IPS-18c (cell line): ENCODE measurements around the gene MEGF6.

Experiments
- H3K4me3 ChIP-seq: 2 replicates; pipeline ENCODE4 v1.7.0; 2013; ENCODE audit warnings: low read depth, mild to moderate bottlenecking, low read length, moderate library complexity; ENCODE audit not compliant: insufficient read depth
- H3K9me3 ChIP-seq: one replicate; pipeline ENCODE4 v1.6.1; 2013; ENCODE audit warnings: mild to moderate bottlenecking, low read length, moderate library complexity; ENCODE audit not compliant: control insufficient read depth, insufficient read depth

The MEGF6 gene

DNA sequence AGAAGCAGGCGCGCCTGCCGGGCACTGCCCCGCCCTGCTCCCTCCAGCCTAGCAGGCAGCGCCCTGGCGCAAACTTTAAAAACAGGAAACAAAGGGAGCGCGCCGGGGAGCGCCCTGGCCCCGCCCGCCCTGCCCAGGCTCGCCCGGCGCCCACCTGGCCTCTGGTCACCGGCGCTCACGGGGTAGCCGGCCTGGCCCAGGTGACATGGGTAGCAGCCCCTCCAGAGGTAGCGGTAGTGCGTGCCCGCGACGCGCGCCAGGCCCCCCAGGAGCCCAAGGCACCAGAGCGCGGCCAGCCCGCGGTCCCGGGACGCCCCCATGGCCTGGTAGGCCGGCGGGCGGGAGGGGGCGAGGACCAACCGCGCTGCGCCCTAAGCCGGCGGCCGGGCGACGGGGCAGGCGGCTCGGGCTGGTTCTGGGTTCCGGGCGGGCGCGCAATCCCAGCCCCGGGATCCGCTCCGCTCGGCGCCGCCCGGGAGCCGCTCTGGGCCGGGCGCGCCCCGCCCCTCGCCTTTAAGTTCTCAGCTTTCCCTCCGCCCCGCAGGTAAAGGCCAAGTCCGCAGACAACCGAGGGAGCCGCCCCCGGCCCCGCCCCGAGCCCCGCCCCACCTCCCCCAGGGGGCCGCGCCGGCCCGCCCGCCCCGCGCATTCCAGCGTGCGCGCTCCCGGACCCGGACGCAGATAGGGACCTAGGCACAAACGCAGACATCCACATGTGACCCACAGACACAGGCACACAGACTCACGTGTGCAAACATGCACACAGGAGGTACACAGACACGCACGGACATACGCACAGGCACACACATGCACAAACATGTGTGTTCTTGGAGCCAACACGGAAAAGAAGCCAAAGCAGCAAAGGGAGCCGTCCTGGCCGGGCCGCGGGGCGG, 80.1 kb downstream of the MEGF6 start:
- Histone ChIP-seq H3K9me3 (no peaks in the 10 kb centered on the region), H3K4me3 (peak overlapping the region; percentile 65)

DNA sequence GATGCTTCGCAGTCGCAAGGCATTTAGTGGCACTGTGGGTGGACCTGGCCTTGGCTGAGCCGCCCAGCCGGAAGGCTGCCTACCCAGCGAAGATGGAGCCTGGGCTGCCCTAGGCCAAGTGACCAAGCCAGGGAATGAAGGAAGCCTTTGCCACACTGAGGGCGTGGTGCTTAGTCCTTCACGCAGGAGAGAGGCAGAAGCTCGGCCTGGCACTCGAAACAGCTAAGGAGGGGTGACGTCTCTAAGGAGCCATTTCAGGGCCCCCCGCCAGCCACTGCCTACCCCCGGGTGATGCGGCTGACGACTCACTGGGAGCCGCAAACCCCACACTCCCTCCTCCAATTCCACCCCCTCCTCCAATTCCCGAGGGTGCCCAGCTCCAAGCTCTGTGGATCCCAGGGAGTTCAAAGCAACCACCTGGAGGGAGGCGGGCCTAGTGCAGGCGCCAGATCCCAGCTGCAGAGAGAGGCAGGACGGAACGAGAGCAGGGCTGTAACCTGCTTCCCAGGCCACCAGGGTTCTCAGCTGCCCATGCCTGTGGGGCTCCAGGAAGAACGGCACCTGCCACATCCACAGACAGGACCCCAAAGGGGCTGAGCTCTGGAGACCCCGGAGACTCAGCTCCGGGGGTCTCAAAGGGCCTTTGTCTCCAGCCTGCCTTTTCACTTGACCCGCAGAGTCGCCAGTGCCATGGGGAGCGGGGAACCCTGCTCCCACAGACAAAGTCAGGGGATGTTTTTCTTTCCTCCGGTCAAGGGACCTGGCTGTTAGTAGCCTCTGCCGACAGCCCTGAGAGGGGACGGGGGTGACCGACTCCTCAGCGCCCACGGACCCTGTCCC, 81.0 kb downstream of the MEGF6 start:
- peak overlapping the region; percentile 65 for H3K4me3 ChIP-seq

DNA sequence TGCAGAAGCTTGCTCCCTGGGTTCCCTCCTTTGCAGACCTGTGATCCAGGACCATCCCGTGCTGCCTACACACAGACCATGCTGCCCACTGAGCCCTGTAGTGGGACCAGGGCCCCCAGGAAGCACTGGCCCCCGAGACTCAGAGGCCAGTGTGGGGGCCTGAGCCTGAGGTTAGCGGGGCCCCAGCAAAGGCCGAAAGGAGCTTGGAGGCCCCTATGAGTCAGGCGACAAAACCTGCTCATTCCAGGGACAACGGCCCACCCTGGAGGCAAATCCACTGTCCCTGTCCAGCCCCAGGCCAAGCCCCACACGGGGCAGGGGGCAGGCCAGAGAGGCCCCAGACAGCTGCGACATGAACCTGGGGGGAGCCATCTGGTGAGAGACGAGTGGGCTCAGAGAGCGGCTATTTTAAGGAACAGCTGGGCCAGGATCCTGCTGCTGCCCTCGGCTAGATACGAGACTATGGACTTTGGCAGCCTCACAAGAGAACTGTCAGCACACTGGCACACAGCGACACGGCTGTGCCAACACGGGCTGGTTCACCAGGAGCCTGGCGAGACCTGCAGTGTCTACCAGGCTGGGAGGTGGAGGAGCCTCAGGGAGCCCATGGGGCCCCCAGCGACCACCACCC, 82.1 kb downstream of the MEGF6 start:
- no peaks in the 10 kb centered on the region for H3K9me3 ChIP-seq
- H3K4me3 ChIP-seq: no peak overlapping the region

More for the DNA sequence above, 81.0 kb downstream of the MEGF6 start:
- no peaks in the 10 kb centered on the region for H3K9me3 ChIP-seq

DNA sequence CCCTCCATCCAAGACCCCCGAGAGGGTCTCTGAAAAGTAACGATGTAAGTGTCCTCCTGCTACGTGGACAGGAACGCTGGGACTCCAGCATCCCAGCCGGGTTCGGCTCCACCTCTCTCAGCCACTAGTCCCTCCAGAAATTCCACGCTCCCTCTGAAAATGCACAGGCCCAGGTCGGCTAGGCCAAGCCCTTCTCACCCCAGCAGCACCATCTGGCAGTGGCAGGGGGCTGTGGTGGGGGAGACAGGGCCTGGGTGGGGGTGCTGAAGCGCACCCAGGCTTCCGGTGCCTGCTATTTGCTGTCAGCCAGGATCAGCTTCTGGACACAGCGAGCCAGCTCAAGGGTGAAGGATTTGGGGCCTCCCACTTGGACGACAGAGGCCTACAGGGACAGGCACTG, 83.5 kb downstream of the MEGF6 start:
- Histone ChIP-seq H3K9me3 (no peaks in the 10 kb centered on the region), H3K4me3 (no peak overlapping the region)

DNA sequence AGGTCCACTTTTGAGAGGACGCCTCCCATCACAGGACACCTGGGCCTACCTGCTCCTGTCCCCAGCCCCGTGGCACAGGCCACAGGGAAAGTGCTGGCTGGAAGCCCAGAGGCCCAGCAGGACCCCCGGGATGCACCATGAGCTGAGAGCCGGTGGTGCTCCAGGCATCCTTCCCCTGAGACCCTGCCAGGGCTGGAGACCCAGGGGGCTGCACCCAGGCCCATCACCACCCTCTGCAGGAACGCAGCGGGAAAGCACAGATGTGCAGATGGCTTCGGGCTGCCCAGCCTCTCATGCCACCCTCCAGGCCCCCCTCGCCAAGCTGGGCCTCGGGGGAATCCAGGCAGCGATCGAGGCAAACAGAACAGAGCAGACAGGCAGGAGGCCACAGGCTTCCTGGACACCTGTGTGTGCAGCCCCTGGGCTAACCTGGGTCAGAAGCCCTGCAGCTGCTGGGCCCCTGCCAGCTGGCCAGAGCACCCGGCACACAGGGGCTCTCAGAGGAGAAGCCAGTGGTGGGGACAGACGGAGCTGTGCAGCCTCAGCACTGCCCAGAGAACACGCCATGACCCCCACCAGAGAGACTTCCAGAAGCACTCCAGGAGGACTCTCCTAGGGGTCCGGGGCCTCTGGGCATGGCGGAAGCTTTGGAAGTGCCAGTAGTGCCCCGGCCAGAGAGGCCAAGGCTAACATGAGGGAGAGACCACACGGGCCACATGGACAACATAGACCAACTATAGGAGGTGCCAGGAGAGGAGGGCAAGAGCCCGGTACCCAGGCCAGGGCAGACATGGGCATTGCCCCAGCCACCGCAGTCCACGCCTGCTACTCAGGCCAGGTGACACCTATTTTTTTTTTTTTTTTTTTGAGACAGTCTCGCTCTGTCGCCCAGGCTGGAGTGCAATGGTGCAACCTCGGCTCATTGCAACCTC, 85.5 kb downstream of the MEGF6 start:
- H3K4me3 ChIP-seq: no peak overlapping the region
- no peaks in the 10 kb centered on the region for H3K9me3 ChIP-seq

DNA sequence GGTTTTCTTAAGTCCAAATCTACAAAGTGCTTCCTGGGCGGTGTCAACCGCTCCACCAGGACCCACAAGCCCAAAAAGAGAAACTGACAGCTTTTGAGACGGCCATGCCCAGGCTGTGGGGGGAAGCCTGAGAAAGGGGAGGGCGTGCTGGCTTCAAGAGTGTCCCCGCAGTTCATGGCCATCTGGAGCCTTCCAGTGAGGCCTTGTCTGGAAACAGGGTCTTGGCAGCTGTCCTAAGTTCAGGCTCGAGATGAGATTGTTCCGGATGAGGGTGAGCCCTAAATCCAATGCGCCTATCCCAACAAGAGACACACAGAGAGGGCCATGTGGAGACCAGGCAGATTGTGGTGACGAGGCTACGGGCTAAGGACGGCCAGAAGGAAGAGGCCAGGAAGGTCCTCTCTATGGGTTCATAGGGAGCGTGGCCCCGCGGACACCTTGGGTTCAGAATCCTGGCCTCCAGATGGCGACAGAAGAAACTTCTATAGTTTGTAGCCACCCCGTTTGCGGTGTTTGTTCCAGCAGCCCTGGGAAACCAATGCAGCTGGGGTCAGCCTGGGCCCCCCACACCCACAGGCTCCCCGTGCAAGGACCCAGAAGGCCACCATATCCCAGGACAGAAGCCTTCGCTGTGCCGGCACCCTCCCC, 86.6 kb downstream of the MEGF6 start:
- H3K4me3 ChIP-seq: no peak overlapping the region
- no peaks in the 10 kb centered on the region for H3K9me3 ChIP-seq

DNA sequence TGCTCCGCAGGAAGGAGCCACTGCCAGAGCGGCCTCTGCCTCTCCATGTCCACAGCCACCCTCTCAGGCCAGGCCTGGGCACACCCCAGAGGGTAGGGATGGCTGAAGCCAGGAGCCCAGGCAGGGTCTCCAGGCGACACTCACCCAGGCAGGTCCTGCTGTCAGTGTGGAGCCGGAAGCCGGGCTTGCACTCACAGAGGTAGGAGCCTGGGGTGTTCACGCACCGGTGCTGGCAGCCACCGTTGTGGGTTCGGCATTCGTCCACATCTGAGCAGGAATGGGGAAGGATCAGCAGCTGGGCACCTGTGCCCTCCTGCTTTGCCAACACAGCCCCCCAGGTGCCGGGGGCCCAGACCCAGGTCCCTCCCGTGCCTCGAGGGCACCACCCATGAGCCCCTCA, 87.3 kb downstream of the MEGF6 start:
- Histone ChIP-seq H3K9me3 (no peaks in the 10 kb centered on the region), H3K4me3 (no peak overlapping the region)

DNA sequence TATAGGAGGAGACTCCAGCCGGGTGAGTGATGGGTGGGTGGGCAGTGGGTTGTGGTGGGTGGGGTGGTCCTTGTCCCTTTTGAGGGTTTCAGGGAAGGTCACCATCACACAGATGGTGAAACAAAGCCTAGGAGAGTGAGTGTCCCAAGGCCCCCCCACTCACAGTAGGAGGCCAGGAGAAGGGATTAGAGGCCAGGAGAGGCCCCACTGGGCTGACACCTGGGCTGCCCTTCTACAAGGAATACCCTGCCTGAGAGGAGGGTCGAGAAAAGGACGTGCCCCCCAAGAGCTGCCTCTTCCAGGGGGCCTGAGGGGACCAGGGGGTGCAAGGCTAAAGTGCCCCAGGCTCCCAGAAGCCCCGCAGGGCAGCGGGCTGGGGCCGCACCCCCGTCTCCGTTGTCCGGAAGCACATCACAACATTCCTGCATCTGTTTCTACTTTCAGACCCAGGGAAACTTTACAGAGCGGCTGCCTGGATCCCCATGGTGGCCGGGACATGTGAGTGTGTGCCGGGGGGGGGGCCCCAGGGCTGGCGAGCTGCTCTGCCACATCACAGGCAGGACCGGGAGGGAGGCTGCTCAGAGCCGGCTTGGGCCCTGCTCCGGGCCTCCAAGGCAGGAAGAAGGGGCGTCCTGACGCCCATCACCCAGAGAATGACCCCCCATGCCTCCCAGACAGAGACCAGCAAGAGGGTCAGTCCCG, 88.6 kb downstream of the MEGF6 start:
- H3K9me3 ChIP-seq: no peaks in the 10 kb centered on the region
- no peak overlapping the region for H3K4me3 ChIP-seq

DNA sequence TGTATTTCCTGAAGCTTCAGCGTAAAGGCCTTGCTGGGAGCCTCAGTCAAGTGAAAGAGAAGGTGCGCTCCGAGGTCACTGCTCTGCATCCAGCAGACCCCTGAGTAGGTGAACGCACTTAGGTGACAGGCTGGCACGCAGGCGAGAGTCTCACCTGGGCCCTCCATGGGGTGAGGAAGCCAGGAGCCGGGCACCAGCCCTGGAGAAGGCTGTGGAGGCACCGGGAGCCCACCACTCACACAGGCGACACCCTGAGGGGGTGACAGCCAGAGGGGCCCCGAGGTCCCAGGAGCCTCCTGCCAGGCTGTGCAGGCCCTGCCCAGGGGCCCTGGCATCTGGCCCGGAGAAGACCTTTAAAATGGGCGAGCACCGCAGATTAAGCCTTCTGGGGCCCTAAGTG, 89.2 kb downstream of the MEGF6 start:
- H3K9me3 ChIP-seq: no peaks in the 10 kb centered on the region
- no peak overlapping the region for H3K4me3 ChIP-seq

DNA sequence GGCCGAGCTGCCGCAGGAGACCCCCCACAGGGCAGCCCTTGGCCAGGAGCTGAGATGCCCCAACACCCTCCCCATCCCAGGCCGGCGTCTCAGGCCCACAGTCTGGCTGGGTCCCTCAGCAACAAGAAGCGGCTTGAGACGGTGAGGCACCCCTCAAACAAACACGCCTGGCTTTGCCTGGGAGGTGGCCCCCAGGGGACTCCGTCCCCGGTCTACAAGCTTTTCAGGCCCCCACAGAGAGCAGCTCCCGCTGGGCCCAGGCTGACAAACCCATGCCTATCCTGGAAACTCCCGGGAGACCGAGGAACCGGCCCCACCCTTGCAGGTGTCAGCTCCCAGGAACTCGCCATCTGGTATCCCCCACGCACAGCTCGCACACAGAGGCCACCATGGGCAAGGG, 89.9 kb downstream of the MEGF6 start:
- Histone ChIP-seq H3K4me3 (no peak overlapping the region), H3K9me3 (no peaks in the 10 kb centered on the region)

DNA sequence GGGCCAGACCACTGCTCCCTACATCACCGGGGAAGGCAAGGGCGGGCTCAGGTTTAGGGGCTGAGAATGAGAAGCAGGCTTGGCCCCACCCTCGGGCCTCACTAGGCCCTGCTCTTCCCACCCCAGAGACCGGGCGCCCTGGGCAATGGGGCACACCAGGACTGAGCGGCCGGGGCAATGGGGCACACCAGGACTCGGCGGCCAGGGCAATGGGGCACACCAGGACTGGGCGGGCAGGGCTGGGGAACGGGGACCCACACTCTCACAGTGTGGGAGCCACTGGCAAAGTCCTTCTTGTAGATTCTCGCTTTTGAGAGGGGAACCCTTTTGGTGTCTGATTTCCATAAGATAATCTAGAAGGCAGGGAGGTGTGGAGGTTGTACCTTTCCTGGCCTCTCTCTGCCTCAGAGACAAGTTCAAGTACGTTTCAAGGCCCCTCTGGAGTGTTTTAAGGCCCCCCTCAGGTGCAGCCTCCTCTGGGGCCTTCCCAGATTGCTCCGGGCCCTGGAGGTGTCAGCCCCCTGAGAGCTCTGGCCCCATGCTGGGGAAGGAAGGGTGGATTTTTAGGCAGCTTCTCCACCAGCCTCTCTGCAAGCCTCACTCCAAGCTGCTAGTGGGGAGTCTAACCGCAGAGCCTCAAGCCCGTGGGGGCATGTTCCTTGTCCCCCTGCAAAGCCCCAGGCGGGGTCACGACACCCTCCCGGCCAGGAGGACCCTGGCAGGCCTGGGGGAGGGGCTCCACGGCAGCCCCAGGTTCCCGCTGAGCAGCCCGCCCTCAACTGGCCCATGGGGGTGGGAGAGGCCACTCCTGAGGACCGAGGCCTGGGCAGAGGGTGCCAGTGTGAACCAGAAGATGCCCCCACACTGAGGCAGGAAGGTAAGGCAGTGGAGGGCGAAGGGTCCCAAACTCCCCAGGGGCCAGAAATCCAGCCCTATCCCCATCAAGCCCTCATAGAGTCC, 90.6 kb downstream of the MEGF6 start:
- Histone ChIP-seq H3K9me3 (no peaks in the 10 kb centered on the region), H3K4me3 (no peak overlapping the region)

DNA sequence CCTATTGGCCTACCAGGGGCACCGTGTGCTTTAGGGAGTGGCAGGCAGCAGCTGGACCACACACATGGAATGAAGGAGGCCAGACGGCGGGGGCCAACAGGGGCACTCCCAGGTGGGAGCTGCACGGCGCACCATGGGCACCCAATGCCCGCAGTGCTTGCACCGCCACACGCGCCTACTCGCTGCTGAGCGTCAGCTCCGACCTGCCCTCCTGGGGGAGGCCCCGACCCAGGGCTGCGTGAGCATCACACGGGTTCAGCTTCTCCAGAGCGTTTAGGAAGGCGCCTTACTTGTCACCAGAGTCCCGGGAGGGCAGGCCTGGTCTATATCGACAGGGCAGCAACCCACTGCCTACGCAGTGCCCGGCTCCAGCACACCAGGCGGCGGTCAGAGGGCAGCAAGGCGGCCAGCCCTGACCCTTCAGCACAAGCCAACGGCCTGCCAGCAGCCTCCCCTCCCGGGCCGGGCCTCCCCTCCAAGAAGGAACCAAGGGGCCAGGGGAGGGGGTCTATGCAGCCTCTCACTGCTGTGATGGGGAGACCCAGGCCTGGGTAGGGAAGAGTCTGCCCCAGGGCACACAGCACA, 91.9 kb downstream of the MEGF6 start:
- Histone ChIP-seq H3K9me3 (no peaks in the 10 kb centered on the region), H3K4me3 (no peak overlapping the region)

DNA sequence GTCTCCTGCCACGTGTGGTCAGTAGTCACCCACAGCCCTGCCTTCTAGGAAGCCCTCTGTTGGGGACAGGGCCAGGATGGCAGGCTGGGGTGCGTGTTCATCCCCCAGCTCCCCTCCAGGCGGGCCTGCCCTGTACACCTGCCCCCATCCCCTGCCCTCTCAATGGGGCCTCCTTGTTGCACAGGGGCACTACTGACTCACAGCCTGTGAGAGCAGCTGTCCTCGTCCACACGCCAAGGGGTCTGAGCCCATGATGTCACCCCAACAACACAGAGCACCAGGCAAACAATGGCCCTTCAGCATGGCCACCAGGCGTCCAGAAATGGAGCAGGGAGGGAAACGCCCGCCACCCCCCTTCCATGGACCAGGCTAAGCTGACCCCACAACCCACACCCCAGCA, 92.6 kb downstream of the MEGF6 start:
- H3K4me3 ChIP-seq: no peak overlapping the region

DNA sequence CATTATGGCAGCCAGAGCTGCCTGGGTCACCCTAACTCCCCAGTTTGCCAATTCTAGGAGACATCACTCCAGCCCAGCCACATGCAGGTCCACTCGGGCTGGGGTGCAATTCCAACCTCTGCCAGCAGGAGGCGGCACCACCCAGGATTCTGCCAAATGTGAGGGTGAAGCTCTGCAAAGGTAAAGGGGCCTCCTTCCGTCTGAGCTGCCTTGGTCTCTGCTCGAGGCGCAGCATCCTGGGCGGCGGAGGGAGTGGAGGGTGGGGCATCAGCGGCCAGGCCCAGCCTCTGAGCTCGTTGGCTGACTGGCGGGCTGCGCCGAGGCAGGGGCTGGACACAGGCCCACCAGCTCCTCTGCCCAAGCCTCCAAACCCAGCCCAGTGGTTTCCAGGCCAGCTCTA, 93.1 kb downstream of the MEGF6 start:
- H3K9me3 ChIP-seq: no peaks in the 10 kb centered on the region
- no peak overlapping the region for H3K4me3 ChIP-seq

More for the DNA sequence above, 92.6 kb downstream of the MEGF6 start:
- H3K9me3 ChIP-seq: no peaks in the 10 kb centered on the region
